CD4-positive, CD25-positive, alpha-beta regulatory T cell (primary cell): ENCODE results near the gene CRELD2. TPM values are rescaled to one million over a fixed set of nuclear protein-coding genes. Genes with fewer than 3 reads are reported as not detected.

Experiments used
- ATAC-seq, 2 donors: fragments of 150-1000 bp; cut with Tn5 transposase; one replicate each; pipeline ENCODE4 v1.10.0; 2021; ENCODE audit warnings: low read depth in 2 of 2, moderate number of reproducible peaks in 2 of 2, moderate library complexity in 1 of 2
- DNase-seq, 3 donors: peaks; one replicate each; pipeline versions ENCODE4 v3.0.0 to v3.0.0-alpha.2; 2012 to 2022; ENCODE audit warnings: mixed read lengths in 1 of 3
- H3K27ac ChIP-seq: one replicate; pipeline ENCODE4 v1.7.0; 2013; ENCODE audit warnings: mild to moderate bottlenecking, low read length; ENCODE audit not compliant: insufficient read depth, poor library complexity, severe bottlenecking
- H3K27me3 ChIP-seq: one replicate; pipeline ENCODE4 v1.7.0; 2013; ENCODE audit warnings: low read length; ENCODE audit not compliant: control insufficient read depth, insufficient read depth
- H3K36me3 ChIP-seq: one replicate; pipeline ENCODE4 v1.7.0; 2013; ENCODE audit warnings: mild to moderate bottlenecking, low read length, moderate library complexity; ENCODE audit not compliant: control insufficient read depth, insufficient read depth
- H3K4me1 ChIP-seq: 2 replicates; pipeline ENCODE4 v1.7.0; 2013; ENCODE audit warnings: mild to moderate bottlenecking, low read length; ENCODE audit not compliant: insufficient read depth, control insufficient read depth, poor library complexity, severe bottlenecking
- H3K4me3 ChIP-seq: one replicate; pipeline ENCODE4 v1.7.0; 2013; ENCODE audit warnings: low read depth, mild to moderate bottlenecking, low read length, moderate library complexity
- H3K9me3 ChIP-seq, 2 experiments: 1 replicate in 1 of 2; 2 replicates in 1 of 2; pipeline ENCODE4 v1.7.0; 2013; ENCODE audit warnings: low read length in 2 of 2, mild to moderate bottlenecking in 1 of 2, moderate library complexity in 1 of 2; ENCODE audit not compliant: control insufficient read depth in 2 of 2
- H3K27ac Mint-ChIP-seq, 3 donors: one replicate each; pipeline ENCODE4 v1.8.0; 2020 to 2022; ENCODE audit warnings: mild to moderate bottlenecking in 3 of 3, mixed read lengths in 3 of 3, moderate library complexity in 2 of 3
- H3K27me3 Mint-ChIP-seq: one replicate; pipeline ENCODE4 v1.8.0; 2022; ENCODE audit warnings: mild to moderate bottlenecking, mixed read lengths
- H3K36me3 Mint-ChIP-seq: one replicate; pipeline ENCODE4 v1.8.0; 2020; ENCODE audit warnings: mixed read lengths
- H3K4me1 Mint-ChIP-seq, 4 donors: one replicate each; pipeline ENCODE4 v1.8.0; 2020 to 2022; ENCODE audit warnings: mixed read lengths in 4 of 4, mild to moderate bottlenecking in 1 of 4
- H3K4me3 Mint-ChIP-seq, 4 donors: one replicate each; pipeline ENCODE4 v1.8.0; 2020 to 2022; ENCODE audit warnings: mild to moderate bottlenecking in 4 of 4, mixed read lengths in 4 of 4, moderate library complexity in 3 of 4
- H3K9me3 Mint-ChIP-seq, 7 donors: one replicate each; pipeline ENCODE4 v1.8.0; 2020 to 2022; ENCODE audit warnings: mixed read lengths in 7 of 7, mild to moderate bottlenecking in 3 of 7, moderate library complexity in 2 of 7
- polyA plus RNA-seq, 4 donors: library from polyadenylated mRNA; unstranded; fragments of 300-500 nt; fragmentation: Illumina TruSeq; gene quantifications; one replicate each; pipeline ENCODE4 v1.2.3, GENCODE V29; 2021
- total RNA-seq: library from RNA; stranded (reverse); gene quantifications from one replicate; pipeline ENCODE4 v1.2.3, GENCODE V29; 2022

The CRELD2 gene
- total and polyA plus RNA-seq, 5 donors from 2014 or later: 22.4 to 38.2 (median 37.8) TPM

DNA sequence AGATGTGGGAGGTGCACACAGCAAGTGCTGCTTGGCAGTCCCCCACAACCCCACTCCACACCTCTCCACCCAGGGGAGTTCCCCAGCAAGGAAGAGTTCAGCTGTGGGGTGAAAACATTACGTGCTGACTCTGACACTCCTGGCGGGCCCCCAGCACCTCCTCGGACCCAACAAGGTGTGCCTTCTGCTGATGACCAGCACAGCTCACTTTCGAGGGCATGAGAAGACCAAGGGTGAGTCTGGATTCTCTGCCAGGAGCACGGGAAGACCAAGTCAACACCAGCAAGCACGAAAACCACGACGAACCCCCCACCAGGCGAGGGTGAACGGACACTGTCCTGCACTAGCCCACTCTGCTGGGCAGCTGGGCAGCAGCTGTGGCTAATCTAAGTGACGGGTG is 1.6 kb upstream of the CRELD2 start:
- H3K27ac Mint-ChIP-seq: peak overlapping the region in 2 of 3 donors; percentile 87 to 91
- no peak for DNase-seq

DNA sequence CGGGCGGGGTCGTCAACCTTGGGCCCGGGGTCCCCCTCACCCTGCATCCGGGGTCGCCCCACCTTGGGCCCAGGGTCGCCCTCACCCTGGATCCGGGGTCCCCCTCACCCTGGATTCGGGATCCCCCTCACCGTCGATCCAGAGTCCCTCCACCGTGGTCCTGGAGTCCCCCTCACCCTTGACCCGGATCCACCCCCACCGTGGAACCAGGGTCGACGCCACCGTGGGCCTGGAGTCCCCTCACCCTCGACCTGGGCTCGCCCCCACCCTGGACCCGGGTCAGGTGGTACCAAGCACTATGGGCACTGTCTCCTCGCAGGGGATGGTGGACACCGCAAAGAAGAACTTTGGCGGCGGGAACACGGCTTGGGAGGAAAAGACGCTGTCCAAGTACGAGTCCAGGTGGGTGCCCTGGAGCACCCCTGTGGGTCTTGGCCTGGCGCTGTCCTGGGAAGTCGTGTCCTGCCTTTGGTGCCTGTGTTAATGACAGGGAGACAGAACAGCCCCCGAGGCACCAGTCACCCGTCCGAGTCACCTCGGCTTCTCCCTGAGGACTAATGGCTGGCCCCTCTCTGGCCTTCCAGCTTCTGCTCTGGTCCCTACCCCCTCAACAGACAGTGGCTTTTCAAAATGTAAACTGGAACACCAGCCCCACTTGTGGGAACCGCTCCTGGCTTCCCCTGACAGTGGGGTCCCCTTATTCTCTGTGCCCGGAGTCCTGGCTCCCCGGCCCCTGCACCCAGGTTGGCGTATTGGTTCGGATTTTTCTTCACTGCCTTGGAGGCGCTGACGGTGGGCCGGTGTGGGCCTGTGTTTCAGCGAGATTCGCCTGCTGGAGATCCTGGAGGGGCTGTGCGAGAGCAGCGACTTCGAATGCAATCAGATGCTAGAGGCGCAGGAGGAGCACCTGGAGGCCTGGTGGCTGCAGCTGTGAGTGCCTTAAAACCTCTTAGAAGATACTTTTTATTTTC is 762 bp downstream of the CRELD2 start:
- no peak for DNase-seq
- H3K27ac ChIP-seq: peak overlapping the region; percentile 23

More for the DNA sequence above, 1.6 kb upstream of the CRELD2 start:
- no peaks in the 10 kb centered on the region for H3K36me3 Mint-ChIP-seq
- H3K27me3 Mint-ChIP-seq: no peaks in the 10 kb centered on the region
- H3K4me3 Mint-ChIP-seq: peak overlapping the region; percentile 89 to 96 (median 92)
- Histone ChIP-seq H3K9me3 (no peaks in the 10 kb centered on the region), H3K27ac (peak overlapping the region; percentile 14), H3K4me1 (peaks cover 27% of the 10 kb centered on the region), H3K27me3 (no peaks in the 10 kb centered on the region), H3K36me3 (peaks cover 20% of the 10 kb centered on the region), H3K4me3 (no peak overlapping the region)
- H3K9me3 Mint-ChIP-seq: no peaks in the 10 kb centered on the region
- peaks cover 0 to 43% (median 18%) of the 10 kb centered on the region in 4 donors for H3K4me1 Mint-ChIP-seq
- no peak for ATAC-seq

GRCh38 chr22:49920859-49921258 is 2.4 kb downstream of the CRELD2 start:
- no peak for ATAC-seq
- Mint-ChIP-seq H3K27me3 (no peaks in the 10 kb centered on the region), H3K9me3 (no peaks in the 10 kb centered on the region), H3K4me3 (peak overlapping the region; percentile 58 to 87 (median 70)), H3K36me3 (peaks cover 7% of the 10 kb centered on the region), H3K4me1 (peaks cover 5 to 41% (median 28%) of the 10 kb centered on the region in 4 donors), H3K27ac (no peak overlapping the region)
- Histone ChIP-seq H3K9me3 (no peaks in the 10 kb centered on the region), H3K36me3 (peaks cover 3% of the 10 kb centered on the region), H3K4me3 (no peak overlapping the region), H3K4me1 (peaks cover 37% of the 10 kb centered on the region), H3K27me3 (no peaks in the 10 kb centered on the region), H3K27ac (no peak overlapping the region)
- DNase-seq: no peak

More for the DNA sequence above, 762 bp downstream of the CRELD2 start:
- no peaks in the 10 kb centered on the region for H3K36me3 Mint-ChIP-seq
- peak overlapping the region; percentile 76 to 88 (median 85) for H3K4me3 Mint-ChIP-seq
- no peaks in the 10 kb centered on the region for H3K27me3 ChIP-seq
- H3K4me1 Mint-ChIP-seq: peaks cover 5 to 39% (median 20%) of the 10 kb centered on the region in 4 donors
- no peaks in the 10 kb centered on the region for H3K9me3 ChIP-seq
- no peak overlapping the region for H3K4me3 ChIP-seq
- ATAC-seq: no peak
- H3K27ac Mint-ChIP-seq: peak overlapping the region in 2 of 3 donors; percentile 76 to 85
- no peaks in the 10 kb centered on the region for H3K27me3 Mint-ChIP-seq
- peaks cover 27% of the 10 kb centered on the region for H3K4me1 ChIP-seq
- peaks cover 3% of the 10 kb centered on the region for H3K36me3 ChIP-seq
- no peaks in the 10 kb centered on the region for H3K9me3 Mint-ChIP-seq

- Histone ChIP-seq H3K27me3 (no peaks in the 10 kb centered on the region), H3K4me3 (no peak overlapping the region), H3K9me3 (no peaks in the 10 kb centered on the region), H3K27ac (no peak overlapping the region), H3K36me3 (peaks cover 3% of the 10 kb centered on the region), H3K4me1 (peaks cover 39% of the 10 kb centered on the region)
- DNase-seq (no peak), ATAC-seq (no peak)
- H3K27ac Mint-ChIP-seq: no peak overlapping the region
- H3K4me1 Mint-ChIP-seq: peaks cover 9 to 40% (median 30%) of the 10 kb centered on the region in 4 donors
- peak overlapping the region in 2 of 4 donors; percentile 4 to 87 for H3K4me3 Mint-ChIP-seq
- H3K36me3 Mint-ChIP-seq: peaks cover 7% of the 10 kb centered on the region
- no peaks in the 10 kb centered on the region for H3K27me3 Mint-ChIP-seq
- H3K9me3 Mint-ChIP-seq: no peaks in the 10 kb centered on the region
These were observed 3.3 kb downstream of the CRELD2 start for GRCh38 chr22:49921508-49922278.

GRCh38 chr22:49922484-49922883 is 4.0 kb downstream of the CRELD2 start:
- H3K4me1 Mint-ChIP-seq: peaks cover 9 to 40% (median 29%) of the 10 kb centered on the region in 4 donors

DNA sequence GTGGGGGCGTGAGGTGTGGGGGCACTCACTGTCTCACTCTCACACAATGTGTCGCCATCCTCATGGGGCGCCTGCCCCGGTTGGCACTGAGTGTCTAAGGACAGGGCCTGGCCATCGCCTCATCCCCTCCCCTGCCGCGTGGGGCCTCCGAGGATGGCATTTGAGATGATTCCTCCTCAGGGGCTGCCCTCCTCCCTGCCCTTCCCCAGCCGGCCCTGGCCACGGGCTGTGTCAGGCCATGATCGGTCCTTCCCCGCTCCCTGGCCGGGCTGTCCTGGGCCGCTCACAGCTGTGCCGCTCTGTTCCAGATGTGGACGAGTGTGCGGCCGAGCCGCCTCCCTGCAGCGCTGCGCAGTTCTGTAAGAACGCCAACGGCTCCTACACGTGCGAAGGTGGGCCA is 4.5 kb downstream of the CRELD2 start:
- Mint-ChIP-seq H3K36me3 (peaks cover 7% of the 10 kb centered on the region), H3K27me3 (no peaks in the 10 kb centered on the region), H3K27ac (no peak overlapping the region), H3K4me3 (peak overlapping the region in 2 of 4 donors; percentile 80 to 81), H3K4me1 (peaks cover 9 to 39% (median 28%) of the 10 kb centered on the region in 4 donors), H3K9me3 (no peaks in the 10 kb centered on the region)
- Histone ChIP-seq H3K9me3 (no peaks in the 10 kb centered on the region), H3K4me1 (peaks cover 27% of the 10 kb centered on the region), H3K27ac (no peak overlapping the region), H3K4me3 (no peak overlapping the region), H3K36me3 (peaks cover 3% of the 10 kb centered on the region), H3K27me3 (no peaks in the 10 kb centered on the region)
- ATAC-seq (no peak), DNase-seq (no peak)

More at GRCh38 chr22:49922484-49922883, 4.0 kb downstream of the CRELD2 start:
- Mint-ChIP-seq H3K4me3 (peak overlapping the region in 1 of 4 donors; percentile 68), H3K27me3 (no peaks in the 10 kb centered on the region), H3K27ac (no peak overlapping the region), H3K9me3 (no peaks in the 10 kb centered on the region), H3K36me3 (peaks cover 7% of the 10 kb centered on the region)
- Histone ChIP-seq H3K4me1 (peaks cover 31% of the 10 kb centered on the region), H3K27ac (no peak overlapping the region), H3K27me3 (no peaks in the 10 kb centered on the region), H3K4me3 (no peak overlapping the region), H3K36me3 (peaks cover 3% of the 10 kb centered on the region), H3K9me3 (no peaks in the 10 kb centered on the region)
- ATAC-seq: no peak
- no peak for DNase-seq

DNA sequence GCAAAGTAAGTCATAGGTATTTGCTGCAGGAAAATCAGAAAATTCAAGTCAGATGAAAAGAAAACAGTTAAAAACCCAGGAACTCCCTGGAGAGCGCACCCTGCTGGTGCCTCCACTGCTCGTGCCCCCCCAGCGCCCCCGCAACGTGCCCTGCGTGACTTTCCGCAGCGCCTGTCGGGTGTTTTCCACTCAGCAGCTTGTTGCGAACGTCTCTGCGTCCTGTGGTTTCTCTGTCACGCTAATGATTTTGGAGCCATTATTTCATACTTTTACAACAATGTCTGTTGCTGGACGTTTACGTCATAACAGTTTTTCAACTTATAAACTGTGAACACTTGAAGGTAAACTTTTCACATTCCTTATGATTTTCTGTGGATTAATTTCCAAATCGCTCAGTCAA is 5.0 kb downstream of the CRELD2 start:
- Histone ChIP-seq H3K36me3 (peaks cover 3% of the 10 kb centered on the region), H3K27ac (peak overlapping the region; percentile 30), H3K4me1 (peaks cover 27% of the 10 kb centered on the region), H3K27me3 (no peaks in the 10 kb centered on the region), H3K9me3 (no peaks in the 10 kb centered on the region), H3K4me3 (no peak overlapping the region)
- Mint-ChIP-seq H3K9me3 (no peaks in the 10 kb centered on the region), H3K36me3 (peaks cover 7% of the 10 kb centered on the region), H3K4me3 (peak overlapping the region in 2 of 4 donors; percentile 80 to 81), H3K27me3 (no peaks in the 10 kb centered on the region), H3K27ac (peak overlapping the region; percentile 23 to 64 (median 59)), H3K4me1 (peaks cover 9 to 39% (median 28%) of the 10 kb centered on the region in 4 donors)
- peak in 1 of 3 donors; percentile 53 for DNase-seq
- no peak for ATAC-seq
